Pancreas (tissue), 10 donors: ENCODE data around the gene ATG7. TPM values are rescaled to one million over a fixed set of nuclear protein-coding genes. Genes with fewer than 3 reads are reported as not detected.
A peak's percentile ranks its signal among the peaks of the same experiment; 100 is the strongest.

Source experiments
- ATAC-seq, 4 donors: fragments of 200-7000 bp; cut with Tn5 transposase; one replicate each; pipeline versions ENCODE4 v1.8.0 to v1.9.1; 2020; ENCODE audit warnings: mild to moderate bottlenecking in 4 of 4, moderate library complexity in 4 of 4
- DNase-seq, 6 donors: peaks; one replicate each; pipeline ENCODE4 v3.0.0-alpha.2; 2020
- FAIRE-seq: peaks from 2 replicates; lab custom pipeline; 2012; peaks lifted over from hg19 to GRCh38; lab: Jason Lieb, UNC
- H3K27ac ChIP-seq, 4 donors: fragments of 200-600 bp; sonication (generic); 1 replicate in 3 of 4; 2 replicates in 1 of 4; pipeline versions ENCODE4 v1.5.0 to v1.8.0; 2020
- H3K27me3 ChIP-seq, 4 donors: fragments of 200-600 bp; one replicate each; pipeline ENCODE4 v1.8.0; 2021
- H3K36me3 ChIP-seq, 3 donors: fragments of 200-600 bp; sonication (generic) in 1 of 3; one replicate each; pipeline versions ENCODE4 v1.5.0 to v1.8.0; 2020 to 2021
- H3K4me1 ChIP-seq, 3 donors: fragments of 200-600 bp; one replicate each; pipeline ENCODE4 v1.8.0; 2021
- H3K4me3 ChIP-seq, 4 donors: fragments of 200-600 bp; sonication (generic) in 2 of 4; one replicate each; pipeline versions ENCODE4 v1.5.0 to v1.8.0; 2020 to 2021
- H3K9me3 ChIP-seq, 4 donors: fragments of 200-600 bp; one replicate each; pipeline ENCODE4 v1.8.0; 2021
- WGBS, 2 donors: extraction: QIAGEN DNeasy Blood & Tissue Kit; methylation state at CpG; one replicate each; pipeline ENCODE4 v1.1.7; 2013; 5-methylcytosine and 5-hydroxymethylcytosine counted together
- intact Hi-C, 3 donors: fragments of 100-400 bp; cut with DNase I; formaldehyde crosslinking; loops; one replicate each; pipeline versions ENCODE4 v1.11.1 to v1.14.2; 2022
- polyA plus RNA-seq, 2 donors: library from polyadenylated mRNA; stranded (reverse); fragments of 200-250 nt; gene quantifications; one replicate each; pipeline ENCODE4 v1.2.3, GENCODE V29; 2013
- total RNA-seq, 6 donors: library from RNA; stranded (reverse); fragmentation: NEBNext Ultra II Directional in 4 of 6; extraction: Animal tissue kit (Norgen Biotek cat#: 25700) in 4 of 6; gene quantifications; one replicate each; pipeline versions ENCODE4 v1.2.1 to v1.2.4, GENCODE V29; 2021 to 2023
- TF ChIP-seq, protein P1 (sequence below), 4 donors: fragments of 200-600 bp; sonication (generic) in 3 of 4; IDR thresholded peaks; one replicate each; pipeline versions ENCODE4 v1.5.0 to v1.8.0; 2021; ENCODE audit warnings: antibody characterized with exemption in 4 of 4
- donor health status: healthy with polysubstance abuse.
- donor health status: DM: no; HTN: no; CAD: no; lungs with moderate emphysema.
- donor health status: DM: no; HTN: no; CAD: no.
- donor health status: control.
- donor health status: control.
- donor health status: Bipolar disorder and iron deficiency.
- donor health status: DM: yes; HTN: yes; CAD: no.
- donor health status: DM: no; HTN: no; CAD: no.
- donor health status: DM: no; HTN: no; CAD: no.
- donor health status: DM: yes; HTN: yes; CAD: no.

The ATG7 gene
- total and polyA plus RNA-seq, 8 donors = 5.1 to 28.0 (median 15.7) TPM

DNA sequence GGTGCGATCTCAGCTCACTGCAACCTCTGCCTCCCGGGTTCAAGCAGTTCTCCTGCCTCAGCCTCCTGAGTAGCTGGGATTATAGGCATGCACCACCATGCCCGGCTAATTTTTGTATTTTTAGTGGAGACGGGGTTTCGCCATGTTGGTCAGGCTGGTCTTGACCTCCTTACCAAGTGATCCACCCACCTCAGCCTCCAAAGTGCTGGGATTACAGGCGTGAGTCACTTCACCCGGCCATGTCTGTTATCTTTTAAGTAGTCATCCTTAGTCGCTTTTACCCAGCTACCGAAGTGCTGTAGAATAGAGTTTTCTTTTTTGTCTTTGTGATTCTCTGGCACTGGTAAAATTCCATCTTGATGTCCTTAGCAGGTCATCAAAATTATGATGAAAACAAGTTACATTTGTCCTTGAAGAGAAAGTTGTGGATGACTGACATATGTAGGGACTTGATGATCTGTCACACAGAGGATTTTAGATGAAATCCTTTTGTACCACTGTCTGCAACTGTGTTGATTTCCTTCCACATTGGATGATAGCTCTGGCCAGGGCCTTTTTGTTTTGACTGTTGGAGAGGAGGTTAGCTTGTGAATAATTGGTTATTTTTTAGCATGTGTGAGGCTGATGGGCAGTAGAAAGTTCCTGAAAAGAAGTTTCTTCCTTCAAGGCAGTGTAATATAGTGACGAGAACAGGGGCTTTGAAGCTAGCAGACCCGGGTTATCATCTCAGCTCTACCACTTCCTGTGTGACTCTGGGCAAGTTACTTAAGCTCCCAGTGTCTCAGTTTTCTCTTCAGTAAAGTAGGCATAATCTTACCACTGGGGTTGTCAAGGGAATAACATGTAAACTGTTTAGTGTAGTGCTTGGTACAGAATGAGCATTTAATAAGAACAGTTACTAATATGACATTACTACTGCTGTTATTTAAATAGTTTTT is 18.8 kb downstream of the ATG7 start:
- no peaks in the 10 kb centered on the region for H3K9me3 ChIP-seq
- WGBS, 2 donors = 90 to 94% methylated on average over 11 of the region's 11 CpGs
- H3K36me3 ChIP-seq = no peaks in the 10 kb centered on the region
- TF ChIP-seq, protein P1, sequence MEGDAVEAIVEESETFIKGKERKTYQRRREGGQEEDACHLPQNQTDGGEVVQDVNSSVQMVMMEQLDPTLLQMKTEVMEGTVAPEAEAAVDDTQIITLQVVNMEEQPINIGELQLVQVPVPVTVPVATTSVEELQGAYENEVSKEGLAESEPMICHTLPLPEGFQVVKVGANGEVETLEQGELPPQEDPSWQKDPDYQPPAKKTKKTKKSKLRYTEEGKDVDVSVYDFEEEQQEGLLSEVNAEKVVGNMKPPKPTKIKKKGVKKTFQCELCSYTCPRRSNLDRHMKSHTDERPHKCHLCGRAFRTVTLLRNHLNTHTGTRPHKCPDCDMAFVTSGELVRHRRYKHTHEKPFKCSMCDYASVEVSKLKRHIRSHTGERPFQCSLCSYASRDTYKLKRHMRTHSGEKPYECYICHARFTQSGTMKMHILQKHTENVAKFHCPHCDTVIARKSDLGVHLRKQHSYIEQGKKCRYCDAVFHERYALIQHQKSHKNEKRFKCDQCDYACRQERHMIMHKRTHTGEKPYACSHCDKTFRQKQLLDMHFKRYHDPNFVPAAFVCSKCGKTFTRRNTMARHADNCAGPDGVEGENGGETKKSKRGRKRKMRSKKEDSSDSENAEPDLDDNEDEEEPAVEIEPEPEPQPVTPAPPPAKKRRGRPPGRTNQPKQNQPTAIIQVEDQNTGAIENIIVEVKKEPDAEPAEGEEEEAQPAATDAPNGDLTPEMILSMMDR (IDR thresholded peaks at IDR 0.05) = no peak
- intact Hi-C loops = no loop called here
- DNase-seq (no peak), ATAC-seq (peak in 2 of 4 donors; percentile 9 to 12), FAIRE-seq (no peak)
- H3K4me3 ChIP-seq = no peak overlapping the region
- peaks cover 0 to 11% (median 0%) of the 10 kb centered on the region in 3 donors for H3K4me1 ChIP-seq
- no peaks in the 10 kb centered on the region for H3K27me3 ChIP-seq
- H3K27ac ChIP-seq = peak overlapping the region in 2 of 4 donors; percentile 1 to 28

DNA sequence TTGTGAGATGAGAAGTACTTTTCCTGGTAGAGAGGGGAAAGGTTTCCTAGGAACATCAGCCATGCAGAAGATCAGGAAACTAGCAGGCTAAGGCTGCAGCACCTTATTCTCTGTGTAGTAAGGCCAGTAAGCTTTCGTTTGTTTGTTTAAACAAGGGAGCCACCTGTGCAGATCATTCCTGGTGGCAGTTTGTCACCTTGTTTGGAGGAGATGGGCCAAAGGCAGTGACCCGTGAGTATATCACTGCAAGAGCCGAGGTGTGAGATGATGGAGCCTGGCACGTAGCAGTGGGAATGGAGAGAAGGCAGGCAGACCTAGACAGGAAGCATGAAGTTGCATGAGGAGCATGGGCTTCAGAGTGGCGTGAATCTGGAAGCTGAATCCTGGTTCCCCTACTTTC is 19.6 kb downstream of the ATG7 start:
- Histone ChIP-seq H3K27me3 (no peaks in the 10 kb centered on the region), H3K4me3 (no peak overlapping the region), H3K4me1 (peaks cover 0 to 10% (median 0%) of the 10 kb centered on the region in 3 donors), H3K27ac (no peak overlapping the region), H3K36me3 (no peaks in the 10 kb centered on the region), H3K9me3 (no peaks in the 10 kb centered on the region)
- ATAC-seq = peak in 2 of 4 donors; percentile 55 to 72
- intact Hi-C loops = no loop called here
- peak in 1 of 6 donors; percentile 4 for DNase-seq
- FAIRE-seq = no peak
- WGBS, 2 donors = 81 to 84% methylated on average over 5 of the region's 5 CpGs
- TF ChIP-seq, protein P1 (IDR thresholded peaks at IDR 0.05) = no peak

DNA sequence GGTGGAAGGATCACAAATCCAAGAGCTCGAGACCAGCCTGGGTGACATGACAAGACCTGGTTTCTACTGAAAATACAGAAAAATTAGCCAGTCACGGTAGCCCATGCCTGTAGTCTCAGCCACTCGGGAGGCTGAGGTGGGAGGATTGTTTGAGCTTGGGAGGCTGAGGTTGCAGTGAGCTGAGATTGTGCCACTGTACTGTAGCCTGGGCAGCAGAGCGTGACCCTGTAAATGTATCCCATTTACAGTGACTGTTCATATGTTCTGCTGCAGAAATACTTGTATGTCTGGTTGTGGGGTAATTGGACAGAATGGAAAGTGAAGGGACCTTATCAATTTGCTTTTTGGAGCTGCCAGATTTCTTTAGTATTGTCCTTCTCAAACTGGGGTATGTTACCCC is 24.9 kb downstream of the ATG7 start:
- Histone ChIP-seq H3K27me3 (no peaks in the 10 kb centered on the region), H3K36me3 (peaks cover 0 to 15% (median 6%) of the 10 kb centered on the region in 3 donors), H3K9me3 (no peaks in the 10 kb centered on the region), H3K4me3 (no peak overlapping the region), H3K4me1 (no peaks in the 10 kb centered on the region), H3K27ac (no peak overlapping the region)
- no peak for ATAC-seq
- no peak for FAIRE-seq
- WGBS, 2 donors = 94 to 98% methylated on average over 4 of the region's 4 CpGs
- DNase-seq = no peak
- TF ChIP-seq, protein P1 (IDR thresholded peaks at IDR 0.05) = no peak
- intact Hi-C loops = no loop called here

DNA sequence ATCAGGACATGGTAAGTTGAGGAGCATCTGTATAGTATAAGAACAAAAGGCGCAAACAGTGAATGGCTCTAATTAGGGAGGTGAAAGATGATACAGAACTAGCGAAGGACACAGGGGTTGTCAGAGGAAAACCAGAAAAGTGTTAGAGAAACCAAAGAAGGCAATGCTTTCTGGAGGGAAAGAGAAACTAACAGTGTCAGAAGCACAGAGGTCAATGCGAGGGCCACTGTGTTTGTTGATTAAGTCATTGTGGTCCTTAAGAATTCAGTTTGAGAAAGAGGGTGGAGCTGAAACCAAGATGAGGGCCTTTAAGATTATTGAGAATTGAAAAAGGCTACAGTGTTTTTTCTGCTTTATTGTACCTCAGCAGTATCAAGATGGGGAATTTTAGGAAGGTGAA is 28.8 kb downstream of the ATG7 start:
- no peak overlapping the region for H3K27ac ChIP-seq

More for the DNA sequence above, 28.8 kb downstream of the ATG7 start:
- no peak overlapping the region for H3K4me3 ChIP-seq
- no peaks in the 10 kb centered on the region for H3K9me3 ChIP-seq
- FAIRE-seq (no peak), DNase-seq (no peak), ATAC-seq (no peak)
- H3K27me3 ChIP-seq = no peaks in the 10 kb centered on the region
- TF ChIP-seq, protein P1 (IDR thresholded peaks at IDR 0.05) = no peak
- intact Hi-C loops = no loop called here
- WGBS, 2 donors = 96 to 100% methylated on average over 3 of the region's 3 CpGs
- no peaks in the 10 kb centered on the region for H3K4me1 ChIP-seq
- peaks cover 0 to 15% (median 6%) of the 10 kb centered on the region in 3 donors for H3K36me3 ChIP-seq
